Thyroid gland (tissue), 4 donors: ENCODE data around the gene PSD2. TPM values are rescaled to one million over a fixed set of nuclear protein-coding genes. Genes with fewer than 3 reads are reported as not detected.

ENCODE experiments used
- DNase-seq, 2 donors: peaks; one replicate each; pipeline ENCODE4 v3.0.0-alpha.2; 2019
- H3K27ac ChIP-seq, 3 donors: fragments of 200-600 bp; sonication (generic); 1 replicate in 2 of 3; 2 replicates in 1 of 3; pipeline ENCODE4 v1.5.1; 2016 to 2019; ENCODE audit warnings: mild to moderate bottlenecking in 1 of 3, moderate library complexity in 1 of 3
- H3K27me3 ChIP-seq: fragments of 200-600 bp; sonication (generic); one replicate; pipeline ENCODE4 v1.5.1; 2019
- H3K36me3 ChIP-seq, 2 donors: fragments of 200-600 bp; sonication (generic); one replicate each; pipeline ENCODE4 v1.5.1; 2016 to 2019
- H3K4me1 ChIP-seq, 2 donors: fragments of 200-600 bp; sonication (generic); one replicate each; pipeline ENCODE4 v1.5.1; 2017 to 2019
- H3K4me3 ChIP-seq, 3 donors: fragments of 200-600 bp; sonication (generic); replicated peaks in 1 of 3; 1 replicate in 2 of 3; 2 replicates in 1 of 3; pipeline ENCODE4 v1.5.1; 2016; ENCODE audit warnings: mild to moderate bottlenecking in 1 of 3
- H3K9me3 ChIP-seq: fragments of 200-600 bp; sonication (generic); one replicate; pipeline ENCODE4 v1.5.1; 2017
- POLR2A ChIP-seq, 2 donors: fragments of 450-650 bp; IDR thresholded peaks; one replicate each; pipeline ENCODE4 v1.6.1; 2017; ENCODE audit warnings: antibody characterized with exemption in 2 of 2, mild to moderate bottlenecking in 2 of 2, moderate library complexity in 1 of 2
- WGBS, 2 donors: methylation state at CpG; one replicate each; pipeline ENCODE4 v1.1.5; 2017; 5-methylcytosine and 5-hydroxymethylcytosine counted together
- intact Hi-C: fragments of 100-400 bp; cut with DNase I; formaldehyde crosslinking; loops from one replicate; pipeline ENCODE4 v1.15.1; 2023
- total RNA-seq, 4 donors: library from RNA; depleted of rRNA; stranded (reverse); fragments of >200 nt; gene quantifications; one replicate each; pipeline ENCODE4 v1.2.3, GENCODE V29; 2016
- TF ChIP-seq, protein P1 (sequence below), 6 experiments: fragments of 200-600 bp in 3 of 6; fragments of 450-650 bp in 3 of 6; sonication (generic) in 3 of 6; IDR thresholded peaks; one replicate each; pipeline ENCODE4 v1.5.1; 2016 to 2019; ENCODE audit warnings: antibody characterized with exemption in 6 of 6, mild to moderate bottlenecking in 2 of 6, inconsistent platforms in 1 of 6, moderate library complexity in 1 of 6

Gene PSD2
- total RNA-seq, 4 donors from 2014 or later: 0.11 to 0.67 (median 0.13) TPM; not detected in 1

- no peak for DNase-seq
- 89 to 96% methylated on average over 2 of the region's 2 CpGs for WGBS, 2 donors
These were observed 46.4 kb upstream of the PSD2 start for GRCh38 chr5:139749242-139749641.

DNA sequence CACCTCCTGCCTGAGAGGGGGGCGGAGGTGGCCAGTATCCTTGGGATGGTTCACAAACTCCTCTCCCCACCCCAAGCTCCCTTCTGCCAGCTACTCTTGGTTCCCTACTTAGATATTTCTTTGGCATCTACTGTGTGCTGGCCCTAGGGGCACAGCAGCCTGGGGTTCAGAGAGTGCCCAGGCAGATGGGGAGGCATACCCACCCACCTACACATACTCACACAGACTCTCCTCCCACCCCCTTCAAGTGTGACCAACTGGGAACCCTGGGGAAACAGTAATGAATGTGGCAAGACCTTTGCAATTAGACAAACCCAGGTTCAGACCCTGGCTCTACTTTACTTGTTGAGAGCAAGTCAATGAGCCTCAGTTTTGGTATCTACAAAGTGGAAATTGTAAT is 44.4 kb upstream of the PSD2 start:
- Histone ChIP-seq H3K9me3 (no peaks in the 10 kb centered on the region), H3K36me3 (no peaks in the 10 kb centered on the region), H3K27ac (no peak overlapping the region), H3K4me3 (no peak overlapping the region), H3K4me1 (peaks cover 23 to 33% of the 10 kb centered on the region in 2 donors), H3K27me3 (peaks cover 6% of the 10 kb centered on the region)
- no peak for TF ChIP-seq POLR2A (IDR thresholded peaks at IDR 0.05)
- TF ChIP-seq, protein P1, sequence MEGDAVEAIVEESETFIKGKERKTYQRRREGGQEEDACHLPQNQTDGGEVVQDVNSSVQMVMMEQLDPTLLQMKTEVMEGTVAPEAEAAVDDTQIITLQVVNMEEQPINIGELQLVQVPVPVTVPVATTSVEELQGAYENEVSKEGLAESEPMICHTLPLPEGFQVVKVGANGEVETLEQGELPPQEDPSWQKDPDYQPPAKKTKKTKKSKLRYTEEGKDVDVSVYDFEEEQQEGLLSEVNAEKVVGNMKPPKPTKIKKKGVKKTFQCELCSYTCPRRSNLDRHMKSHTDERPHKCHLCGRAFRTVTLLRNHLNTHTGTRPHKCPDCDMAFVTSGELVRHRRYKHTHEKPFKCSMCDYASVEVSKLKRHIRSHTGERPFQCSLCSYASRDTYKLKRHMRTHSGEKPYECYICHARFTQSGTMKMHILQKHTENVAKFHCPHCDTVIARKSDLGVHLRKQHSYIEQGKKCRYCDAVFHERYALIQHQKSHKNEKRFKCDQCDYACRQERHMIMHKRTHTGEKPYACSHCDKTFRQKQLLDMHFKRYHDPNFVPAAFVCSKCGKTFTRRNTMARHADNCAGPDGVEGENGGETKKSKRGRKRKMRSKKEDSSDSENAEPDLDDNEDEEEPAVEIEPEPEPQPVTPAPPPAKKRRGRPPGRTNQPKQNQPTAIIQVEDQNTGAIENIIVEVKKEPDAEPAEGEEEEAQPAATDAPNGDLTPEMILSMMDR (IDR thresholded peaks at IDR 0.05): no peak
- intact Hi-C loops: no loop called here
- no peak for DNase-seq
- WGBS, 2 donors: 100% methylated on average over 1 of the region's 1 CpG; no CpG with 5 or more reads in 1 of the 2 donors

More at GRCh38 chr5:139749242-139749641, 46.4 kb upstream of the PSD2 start:
- H3K36me3 ChIP-seq: no peaks in the 10 kb centered on the region
- H3K9me3 ChIP-seq: no peaks in the 10 kb centered on the region
- no peak overlapping the region for H3K27ac ChIP-seq
- H3K27me3 ChIP-seq: no peaks in the 10 kb centered on the region
- H3K4me3 ChIP-seq: no peak overlapping the region
- intact Hi-C loops: no loop called here
- peaks cover 17 to 36% of the 10 kb centered on the region in 2 donors for H3K4me1 ChIP-seq
- TF ChIP-seq, protein P1 (IDR thresholded peaks at IDR 0.05): no peak
- TF ChIP-seq POLR2A (IDR thresholded peaks at IDR 0.05): no peak

DNA sequence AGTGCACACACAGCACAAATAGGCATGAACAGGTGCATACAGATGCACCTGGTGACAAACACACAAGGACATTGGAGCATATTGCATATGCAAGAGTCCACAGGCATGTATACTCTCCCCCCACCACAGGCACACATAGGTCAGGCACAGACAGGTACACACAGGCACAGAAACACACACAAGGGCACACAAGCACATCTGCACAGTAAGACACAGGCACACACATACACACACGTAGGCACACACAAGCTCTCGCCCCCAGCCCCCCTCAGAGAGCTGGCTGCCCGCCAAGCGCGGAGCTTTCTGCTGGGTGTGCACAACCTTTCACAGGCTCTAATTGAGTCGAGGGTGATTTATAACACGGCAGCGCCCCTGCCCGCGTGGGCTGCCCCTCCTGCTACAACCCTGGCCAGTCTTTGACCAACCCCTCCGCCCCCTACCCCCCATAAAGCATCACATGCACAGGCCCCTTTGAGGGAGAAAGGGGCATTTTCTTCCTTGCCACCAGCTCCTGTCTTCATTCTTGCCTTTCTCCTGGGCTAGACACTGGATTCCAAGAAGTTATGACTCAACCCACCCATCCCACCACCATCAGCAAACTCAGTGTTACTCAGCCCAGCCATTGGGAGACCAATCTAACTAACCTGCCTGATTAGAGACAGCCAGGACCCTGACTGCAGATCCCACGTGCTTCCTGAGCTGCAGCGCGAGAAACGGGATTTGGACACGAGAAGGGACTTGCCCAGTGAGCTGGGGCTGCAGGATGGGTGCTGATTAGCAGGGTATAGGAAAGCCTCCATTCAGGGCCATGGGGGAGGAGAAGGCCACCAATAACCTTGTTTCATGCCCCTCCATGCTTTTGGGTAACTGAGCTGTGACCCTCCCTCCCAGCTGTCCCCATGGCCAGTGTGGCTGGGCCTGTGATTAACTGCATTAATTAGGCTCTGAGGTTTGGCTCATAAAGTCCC is 42.8 kb upstream of the PSD2 start:
- DNase-seq: no peak
- 37 to 58% methylated on average over 9 to 11 of the region's 16 CpGs for WGBS, 2 donors
- intact Hi-C loops: no loop called here
- Histone ChIP-seq H3K4me1 (peaks cover 9 to 18% of the 10 kb centered on the region in 2 donors), H3K4me3 (no peak overlapping the region), H3K27ac (no peak overlapping the region), H3K27me3 (peaks cover 7% of the 10 kb centered on the region), H3K36me3 (no peaks in the 10 kb centered on the region), H3K9me3 (no peaks in the 10 kb centered on the region)
- TF ChIP-seq, protein P1 (IDR thresholded peaks at IDR 0.05): no peak
- no peak for TF ChIP-seq POLR2A (IDR thresholded peaks at IDR 0.05)

DNA sequence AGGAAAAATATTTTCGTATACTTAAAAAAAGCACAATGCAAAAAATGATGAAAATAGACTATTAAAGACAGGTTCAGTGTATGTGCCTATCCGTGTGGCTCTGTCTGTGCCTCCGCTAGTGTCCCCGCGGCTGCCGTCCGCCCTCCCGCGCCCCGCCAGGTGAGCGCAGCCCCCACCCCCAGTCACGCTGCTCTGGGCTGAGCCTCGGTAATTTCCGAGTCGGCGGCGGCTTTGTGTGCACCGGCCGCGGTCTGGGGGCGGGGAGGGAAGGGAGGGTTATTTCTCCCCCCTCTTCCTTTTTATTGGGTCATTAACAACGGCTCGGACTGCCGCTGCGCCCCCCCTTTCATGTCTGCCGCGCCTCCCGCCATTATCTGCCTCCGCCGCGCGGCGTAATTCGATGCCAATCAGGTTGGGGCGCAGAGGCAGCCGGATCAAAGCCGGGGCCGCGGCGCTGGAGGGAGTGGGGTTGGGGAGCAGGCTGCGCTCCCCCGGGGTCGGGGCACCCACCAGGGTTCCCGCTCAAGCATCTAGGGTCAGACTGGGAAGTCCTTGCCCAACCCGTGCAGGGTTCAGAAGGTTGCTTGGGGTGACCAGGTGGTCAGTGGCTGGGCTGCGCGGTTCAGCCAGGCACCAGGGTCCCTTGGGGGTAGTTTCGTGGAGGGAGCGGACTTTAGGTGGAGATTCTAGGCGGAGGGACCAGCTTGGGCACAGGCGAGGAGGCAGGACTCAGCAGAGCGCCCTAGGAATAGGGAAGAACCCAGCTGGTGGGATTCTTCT is 39.5 kb upstream of the PSD2 start:
- Histone ChIP-seq H3K4me3 (peak overlapping the region in 1 of 3 donors; percentile 23), H3K4me1 (peaks cover 7 to 10% of the 10 kb centered on the region in 2 donors), H3K27me3 (peaks cover 7% of the 10 kb centered on the region), H3K9me3 (no peaks in the 10 kb centered on the region), H3K27ac (no peak overlapping the region), H3K36me3 (no peaks in the 10 kb centered on the region)
- TF ChIP-seq, protein P1 (IDR thresholded peaks at IDR 0.05): no peak
- no peak for TF ChIP-seq POLR2A (IDR thresholded peaks at IDR 0.05)
- 11 to 14% methylated on average over 34 to 46 of the region's 52 CpGs for WGBS, 2 donors
- intact Hi-C loops: no loop called here
- DNase-seq: peak; percentile 33 to 35
